ENCODE data around the gene PSEN2. TPM values are rescaled to one million over a fixed set of nuclear protein-coding genes. Genes with fewer than 3 reads are reported as not detected.

PSEN2 gene
- total and polyA plus RNA-seq, 9 of the 15 experiments (the other 6 are each of a cell fraction or from before 2014, with no cell fraction given) = 2.3 to 21.5 (median 13.7) TPM

DNA sequence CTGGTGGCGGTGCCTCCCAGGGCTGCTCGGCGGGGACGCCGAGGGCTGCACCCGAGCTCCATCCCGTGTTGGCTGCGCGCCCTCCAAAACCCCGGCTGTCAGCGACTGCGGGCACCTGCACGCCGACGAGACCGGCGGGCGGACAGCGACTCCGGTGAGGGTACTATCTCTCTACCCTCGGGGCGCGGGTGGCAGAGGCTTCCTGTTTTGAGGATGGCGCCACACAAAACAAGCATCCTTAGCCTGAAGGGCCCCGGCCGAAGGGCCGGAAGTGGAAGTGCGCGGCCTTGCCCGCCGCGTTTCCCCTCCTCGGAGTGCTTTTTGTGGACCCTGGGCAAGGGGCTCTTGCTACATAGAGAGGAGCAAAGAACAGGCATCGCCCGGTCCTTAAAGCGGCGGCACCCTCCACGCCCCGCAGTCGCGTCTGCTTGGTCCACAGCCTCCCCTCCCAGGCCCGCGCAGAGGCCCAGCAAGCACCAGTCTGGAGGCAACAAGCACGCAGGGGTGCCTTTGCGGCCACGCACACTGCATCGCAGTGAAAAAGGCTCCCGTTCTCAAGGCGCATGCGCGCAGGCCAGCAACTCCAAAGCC, 69.1 kb downstream of the PSEN2 start (continued):
- TF ChIP-seq, protein P1, sequence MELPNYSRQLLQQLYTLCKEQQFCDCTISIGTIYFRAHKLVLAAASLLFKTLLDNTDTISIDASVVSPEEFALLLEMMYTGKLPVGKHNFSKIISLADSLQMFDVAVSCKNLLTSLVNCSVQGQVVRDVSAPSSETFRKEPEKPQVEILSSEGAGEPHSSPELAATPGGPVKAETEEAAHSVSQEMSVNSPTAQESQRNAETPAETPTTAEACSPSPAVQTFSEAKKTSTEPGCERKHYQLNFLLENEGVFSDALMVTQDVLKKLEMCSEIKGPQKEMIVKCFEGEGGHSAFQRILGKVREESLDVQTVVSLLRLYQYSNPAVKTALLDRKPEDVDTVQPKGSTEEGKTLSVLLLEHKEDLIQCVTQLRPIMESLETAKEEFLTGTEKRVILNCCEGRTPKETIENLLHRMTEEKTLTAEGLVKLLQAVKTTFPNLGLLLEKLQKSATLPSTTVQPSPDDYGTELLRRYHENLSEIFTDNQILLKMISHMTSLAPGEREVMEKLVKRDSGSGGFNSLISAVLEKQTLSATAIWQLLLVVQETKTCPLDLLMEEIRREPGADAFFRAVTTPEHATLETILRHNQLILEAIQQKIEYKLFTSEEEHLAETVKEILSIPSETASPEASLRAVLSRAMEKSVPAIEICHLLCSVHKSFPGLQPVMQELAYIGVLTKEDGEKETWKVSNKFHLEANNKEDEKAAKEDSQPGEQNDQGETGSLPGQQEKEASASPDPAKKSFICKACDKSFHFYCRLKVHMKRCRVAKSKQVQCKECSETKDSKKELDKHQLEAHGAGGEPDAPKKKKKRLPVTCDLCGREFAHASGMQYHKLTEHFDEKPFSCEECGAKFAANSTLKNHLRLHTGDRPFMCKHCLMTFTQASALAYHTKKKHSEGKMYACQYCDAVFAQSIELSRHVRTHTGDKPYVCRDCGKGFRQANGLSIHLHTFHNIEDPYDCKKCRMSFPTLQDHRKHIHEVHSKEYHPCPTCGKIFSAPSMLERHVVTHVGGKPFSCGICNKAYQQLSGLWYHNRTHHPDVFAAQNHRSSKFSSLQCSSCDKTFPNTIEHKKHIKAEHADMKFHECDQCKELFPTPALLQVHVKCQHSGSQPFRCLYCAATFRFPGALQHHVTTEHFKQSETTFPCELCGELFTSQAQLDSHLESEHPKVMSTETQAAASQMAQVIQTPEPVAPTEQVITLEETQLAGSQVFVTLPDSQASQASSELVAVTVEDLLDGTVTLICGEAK (IDR thresholded peaks at IDR 0.05) = peak; percentile 76
- TF ChIP-seq, protein P1 (CRISPR knock-in tag; IDR thresholded peaks at IDR 0.05) = peak; percentile 70; the same call in 1 of the 2 replicates
- TF ChIP-seq ZNF436 (CRISPR knock-in tag; IDR thresholded peaks at IDR 0.05) = 0 out of 2 replicates have a peak, but pooled peaks have one; percentile 53
- TF ChIP-seq SMAD1 (IDR thresholded peaks at IDR 0.05; ENCODE audit: low read depth, low read length, partially characterized antibody) = peak; percentile 78
- TF ChIP-seq GABPA (tag; conservative IDR thresholded peaks at IDR 0.05; ENCODE audit: low read depth) = peak; percentile 81
- TF ChIP-seq, protein P2, sequence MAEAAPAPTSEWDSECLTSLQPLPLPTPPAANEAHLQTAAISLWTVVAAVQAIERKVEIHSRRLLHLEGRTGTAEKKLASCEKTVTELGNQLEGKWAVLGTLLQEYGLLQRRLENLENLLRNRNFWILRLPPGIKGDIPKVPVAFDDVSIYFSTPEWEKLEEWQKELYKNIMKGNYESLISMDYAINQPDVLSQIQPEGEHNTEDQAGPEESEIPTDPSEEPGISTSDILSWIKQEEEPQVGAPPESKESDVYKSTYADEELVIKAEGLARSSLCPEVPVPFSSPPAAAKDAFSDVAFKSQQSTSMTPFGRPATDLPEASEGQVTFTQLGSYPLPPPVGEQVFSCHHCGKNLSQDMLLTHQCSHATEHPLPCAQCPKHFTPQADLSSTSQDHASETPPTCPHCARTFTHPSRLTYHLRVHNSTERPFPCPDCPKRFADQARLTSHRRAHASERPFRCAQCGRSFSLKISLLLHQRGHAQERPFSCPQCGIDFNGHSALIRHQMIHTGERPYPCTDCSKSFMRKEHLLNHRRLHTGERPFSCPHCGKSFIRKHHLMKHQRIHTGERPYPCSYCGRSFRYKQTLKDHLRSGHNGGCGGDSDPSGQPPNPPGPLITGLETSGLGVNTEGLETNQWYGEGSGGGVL (CRISPR knock-in tag; IDR thresholded peaks at IDR 0.05) = no peak
- no peak for TF ChIP-seq SIN3A (IDR thresholded peaks at IDR 0.05; ENCODE audit: borderline replicate concordance in 2 of 2, control insufficient read depth in 1 of 2, low read depth in 2 of 2, low read length in 2 of 2)
- TF ChIP-seq, protein P3, sequence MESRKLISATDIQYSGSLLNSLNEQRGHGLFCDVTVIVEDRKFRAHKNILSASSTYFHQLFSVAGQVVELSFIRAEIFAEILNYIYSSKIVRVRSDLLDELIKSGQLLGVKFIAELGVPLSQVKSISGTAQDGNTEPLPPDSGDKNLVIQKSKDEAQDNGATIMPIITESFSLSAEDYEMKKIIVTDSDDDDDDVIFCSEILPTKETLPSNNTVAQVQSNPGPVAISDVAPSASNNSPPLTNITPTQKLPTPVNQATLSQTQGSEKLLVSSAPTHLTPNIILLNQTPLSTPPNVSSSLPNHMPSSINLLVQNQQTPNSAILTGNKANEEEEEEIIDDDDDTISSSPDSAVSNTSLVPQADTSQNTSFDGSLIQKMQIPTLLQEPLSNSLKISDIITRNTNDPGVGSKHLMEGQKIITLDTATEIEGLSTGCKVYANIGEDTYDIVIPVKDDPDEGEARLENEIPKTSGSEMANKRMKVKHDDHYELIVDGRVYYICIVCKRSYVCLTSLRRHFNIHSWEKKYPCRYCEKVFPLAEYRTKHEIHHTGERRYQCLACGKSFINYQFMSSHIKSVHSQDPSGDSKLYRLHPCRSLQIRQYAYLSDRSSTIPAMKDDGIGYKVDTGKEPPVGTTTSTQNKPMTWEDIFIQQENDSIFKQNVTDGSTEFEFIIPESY (CRISPR knock-in tag; IDR thresholded peaks at IDR 0.05) = peak; percentile 90
- TF ChIP-seq ZNF140 (CRISPR knock-in tag; IDR thresholded peaks at IDR 0.05) = no peak
- no peak for TF ChIP-seq ZNF551 (CRISPR knock-in tag; IDR thresholded peaks at IDR 0.05)
- TF ChIP-seq TCFL5 (CRISPR knock-in tag; conservative IDR thresholded peaks at IDR 0.05) = no peak
- TF ChIP-seq TOE1 (IDR thresholded peaks at IDR 0.05; ENCODE audit: borderline replicate concordance) = 0 out of 2 replicates have a peak, but pooled peaks have one; percentile 25
- TF ChIP-seq TOE1 (CRISPR knock-in tag; IDR thresholded peaks at IDR 0.05; ENCODE audit: borderline replicate concordance, low read depth) = peak; percentile 85
